Measurements from ENCODE around the gene MYCL. TPM values are rescaled to one million over a fixed set of nuclear protein-coding genes. Genes with fewer than 3 reads are reported as not detected.

The MYCL gene
- total RNA-seq, 1 experiment from 2014 or later = 18.4 TPM

DNA sequence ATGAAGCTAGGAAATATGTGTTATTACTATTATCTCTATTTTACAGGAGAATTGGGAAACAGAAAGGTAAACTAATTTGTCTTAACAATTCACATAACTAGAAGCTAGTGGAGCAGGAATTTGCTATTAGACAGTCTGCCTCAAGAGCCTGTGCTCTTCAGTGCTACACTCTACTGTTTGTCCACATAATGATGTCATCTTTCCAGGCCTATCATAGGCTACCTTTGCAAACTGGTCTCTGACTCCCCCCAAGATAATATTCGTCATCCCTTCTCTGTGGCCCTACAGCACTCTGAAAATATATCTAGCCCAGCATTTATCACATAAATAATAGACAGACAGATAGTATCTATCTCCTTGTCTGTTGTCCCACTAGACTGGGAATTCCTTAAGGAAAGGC lies 52.5 kb downstream of the MYCL start:
- Histone ChIP-seq H2AFZ (ENCODE audit: low read length) (no peak overlapping the region), H3K27ac (ENCODE audit: insufficient read length, low read depth, low read length) (no peak overlapping the region), H3T11ph (ENCODE audit: low read length) (no peak overlapping the region), H3K9ac (ENCODE audit: extremely low read depth, insufficient read length, low read length) (no peak overlapping the region), H3K4me1 (ENCODE audit: insufficient read depth, low read length) (no peaks in the 10 kb centered on the region), H2BK20ac (ENCODE audit: low read depth, low read length, poor library complexity, severe bottlenecking) (no peak overlapping the region), H4K91ac (ENCODE audit: insufficient read length, low read depth, low read length) (no peak overlapping the region), H3K79me2 (ENCODE audit: insufficient read depth, low read length) (no peaks in the 10 kb centered on the region), H4K8ac (replicated peaks; ENCODE audit: insufficient read length, low read depth, low read length) (no peak overlapping the region), H3K4ac (ENCODE audit: low read depth, low read length) (no peak overlapping the region), H2BK12ac (ENCODE audit: insufficient read length, low read depth, low read length) (no peak overlapping the region), H3K56ac (ENCODE audit: insufficient read length, low read depth, low read length) (no peak overlapping the region), H3K23ac (ENCODE audit: insufficient read length, low read depth, low read length) (no peak overlapping the region), H3K79me1 (ENCODE audit: insufficient read depth, low read depth, low read length, poor library complexity, severe bottlenecking) (peaks cover 3% of the 10 kb centered on the region), H4K5ac (ENCODE audit: insufficient read length, low read depth, low read length) (no peak overlapping the region), H3K27me3 (ENCODE audit: insufficient read depth, low read length) (no peaks in the 10 kb centered on the region), H3K23me2 (ENCODE audit: insufficient read length, low read depth, low read length, poor library complexity, severe bottlenecking) (no peaks in the 10 kb centered on the region), H2AK5ac (ENCODE audit: insufficient read length, low read length) (no peak overlapping the region), H2BK120ac (ENCODE audit: low read depth, low read length, poor library complexity, severe bottlenecking) (no peak overlapping the region), H2BK5ac (ENCODE audit: insufficient read length, low read length) (no peak overlapping the region), H3K14ac (ENCODE audit: insufficient read depth, low read length) (no peak overlapping the region), H3K4me2 (ENCODE audit: insufficient read depth, insufficient read length, low read length) (no peak overlapping the region), H3K18ac (ENCODE audit: insufficient read length, low read depth, low read length) (no peak overlapping the region), H3K9me3 (ENCODE audit: control insufficient read depth, low read depth, low read length) (no peaks in the 10 kb centered on the region), H2BK15ac (ENCODE audit: low read depth, low read length) (no peak overlapping the region), H4K20me1 (ENCODE audit: control insufficient read depth, insufficient read depth, insufficient read length) (no peaks in the 10 kb centered on the region)
- Mint-ChIP-seq H3K4me3 (no peak overlapping the region), H3K27ac (no peak overlapping the region), H3K9me3 (no peaks in the 10 kb centered on the region), H3K27me3 (ENCODE audit: low read depth) (no peaks in the 10 kb centered on the region), H3K36me3 (ENCODE audit: insufficient read depth in 1 of 3, low read depth in 3 of 3) (peaks cover 13 to 57% (median 53%) of the 10 kb centered on the region in 3 experiments; a peak in 6 of 7 replicates), H3K4me1 (no peaks in the 10 kb centered on the region)
- TF ChIP-seq, protein P1, sequence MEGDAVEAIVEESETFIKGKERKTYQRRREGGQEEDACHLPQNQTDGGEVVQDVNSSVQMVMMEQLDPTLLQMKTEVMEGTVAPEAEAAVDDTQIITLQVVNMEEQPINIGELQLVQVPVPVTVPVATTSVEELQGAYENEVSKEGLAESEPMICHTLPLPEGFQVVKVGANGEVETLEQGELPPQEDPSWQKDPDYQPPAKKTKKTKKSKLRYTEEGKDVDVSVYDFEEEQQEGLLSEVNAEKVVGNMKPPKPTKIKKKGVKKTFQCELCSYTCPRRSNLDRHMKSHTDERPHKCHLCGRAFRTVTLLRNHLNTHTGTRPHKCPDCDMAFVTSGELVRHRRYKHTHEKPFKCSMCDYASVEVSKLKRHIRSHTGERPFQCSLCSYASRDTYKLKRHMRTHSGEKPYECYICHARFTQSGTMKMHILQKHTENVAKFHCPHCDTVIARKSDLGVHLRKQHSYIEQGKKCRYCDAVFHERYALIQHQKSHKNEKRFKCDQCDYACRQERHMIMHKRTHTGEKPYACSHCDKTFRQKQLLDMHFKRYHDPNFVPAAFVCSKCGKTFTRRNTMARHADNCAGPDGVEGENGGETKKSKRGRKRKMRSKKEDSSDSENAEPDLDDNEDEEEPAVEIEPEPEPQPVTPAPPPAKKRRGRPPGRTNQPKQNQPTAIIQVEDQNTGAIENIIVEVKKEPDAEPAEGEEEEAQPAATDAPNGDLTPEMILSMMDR (conservative IDR thresholded peaks at IDR 0.05) = no peak
- WGBS (ENCODE audit: extremely low coverage, insufficient read length, low lambda C conversion rate) = no CpG with 5 or more reads among the region's 1 CpG
- DNase-seq = no peak
